Stomach (tissue), 4 donors: Measurements from ENCODE around the gene PAX5.

ENCODE experiments used
- POLR2A ChIP-seq, 4 donors: fragments of 450-650 bp; IDR thresholded peaks; one replicate each; pipeline ENCODE4 v1.6.1; 2016; ENCODE audit warnings: antibody characterized with exemption in 4 of 4, control low read depth in 2 of 4, mild to moderate bottlenecking in 1 of 4, moderate library complexity in 1 of 4
- POLR2AphosphoS5 ChIP-seq, 3 donors: sonication (generic); formaldehyde crosslinking; IDR thresholded peaks; one replicate each; pipeline ENCODE4 v1.6.1; 2016; ENCODE audit warnings: antibody characterized with exemption in 3 of 3
- TF ChIP-seq, protein P1 (sequence below), 7 experiments: fragments of 450-650 bp in 4 of 7; fragments of 200-600 bp in 3 of 7; sonication (generic) in 3 of 7; IDR thresholded peaks; one replicate each; pipeline ENCODE4 v1.5.1; 2016 to 2019; ENCODE audit warnings: antibody characterized with exemption in 7 of 7, control low read depth in 2 of 7, mild to moderate bottlenecking in 1 of 7

DNA sequence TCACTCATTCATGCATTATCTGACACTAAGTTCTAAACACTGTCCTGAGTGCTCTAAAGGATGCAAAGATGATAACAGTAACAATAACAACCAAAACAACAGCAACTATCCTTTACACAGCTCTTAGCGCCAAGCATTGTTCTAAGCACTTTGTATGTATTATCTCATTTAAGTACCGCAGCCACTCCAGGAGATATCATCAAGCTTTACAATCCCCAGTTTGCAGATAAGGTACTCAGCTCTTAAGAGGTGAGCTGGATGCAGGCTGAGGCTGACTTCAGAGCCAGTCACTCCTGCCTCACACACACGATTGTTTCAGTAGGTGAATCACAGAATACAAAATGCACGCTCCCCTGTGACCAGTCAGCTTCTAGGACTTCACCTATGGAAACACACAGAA lies 141.8 kb downstream of the PAX5 start:
- TF ChIP-seq POLR2A (IDR thresholded peaks at IDR 0.05) (no peak), POLR2AphosphoS5 (IDR thresholded peaks at IDR 0.05) (no peak)
- TF ChIP-seq, protein P1, sequence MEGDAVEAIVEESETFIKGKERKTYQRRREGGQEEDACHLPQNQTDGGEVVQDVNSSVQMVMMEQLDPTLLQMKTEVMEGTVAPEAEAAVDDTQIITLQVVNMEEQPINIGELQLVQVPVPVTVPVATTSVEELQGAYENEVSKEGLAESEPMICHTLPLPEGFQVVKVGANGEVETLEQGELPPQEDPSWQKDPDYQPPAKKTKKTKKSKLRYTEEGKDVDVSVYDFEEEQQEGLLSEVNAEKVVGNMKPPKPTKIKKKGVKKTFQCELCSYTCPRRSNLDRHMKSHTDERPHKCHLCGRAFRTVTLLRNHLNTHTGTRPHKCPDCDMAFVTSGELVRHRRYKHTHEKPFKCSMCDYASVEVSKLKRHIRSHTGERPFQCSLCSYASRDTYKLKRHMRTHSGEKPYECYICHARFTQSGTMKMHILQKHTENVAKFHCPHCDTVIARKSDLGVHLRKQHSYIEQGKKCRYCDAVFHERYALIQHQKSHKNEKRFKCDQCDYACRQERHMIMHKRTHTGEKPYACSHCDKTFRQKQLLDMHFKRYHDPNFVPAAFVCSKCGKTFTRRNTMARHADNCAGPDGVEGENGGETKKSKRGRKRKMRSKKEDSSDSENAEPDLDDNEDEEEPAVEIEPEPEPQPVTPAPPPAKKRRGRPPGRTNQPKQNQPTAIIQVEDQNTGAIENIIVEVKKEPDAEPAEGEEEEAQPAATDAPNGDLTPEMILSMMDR (IDR thresholded peaks at IDR 0.05) = no peak
